Activated CD4-positive, alpha-beta T cell treated with anti-CD3 and anti-CD28 coated beads, Interleukin-2, amount 50 U/mL, for 24 hours (primary cell): ENCODE results near the gene CELA3A.
"Not testable (repeated sequence)": the region's sequence is repeated elsewhere in the genome, so short reads cannot be mapped to it uniquely, and the experiment has no call there.

ENCODE experiments used
- DNase-seq, 2 donors: peaks; one replicate each; pipeline ENCODE4 v3.0.0-alpha.2; 2020; ENCODE audit warnings: low read depth in 1 of 2, low spot score in 1 of 2

CELA3A gene

DNA sequence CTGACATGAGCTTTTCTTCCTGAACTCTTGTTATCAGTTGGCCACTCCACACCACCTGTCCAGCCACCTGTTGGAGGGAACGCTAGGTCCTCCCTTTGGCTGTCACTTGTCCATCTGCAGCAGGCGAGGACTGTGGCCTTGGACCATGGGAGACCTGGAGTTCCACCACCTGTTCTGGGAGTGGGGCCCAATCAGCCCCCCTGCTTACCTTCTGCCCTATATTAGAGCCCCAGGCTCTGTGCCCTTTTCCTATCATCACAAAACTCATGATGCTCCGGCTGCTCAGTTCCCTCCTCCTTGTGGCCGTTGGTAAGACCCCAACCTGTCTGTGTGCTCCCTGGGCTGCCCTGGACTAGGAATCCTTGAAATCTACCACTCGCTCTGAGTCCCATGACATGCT, at the start of gene CELA3A:
Gene CELA3A, plus strand, starts transcription at position 249 of the 400 bp plus-strand sequence. Its CDS starts 18 bp downstream, at position 267.
- DNase-seq, result no peak

- no peak for DNase-seq
Measured at GRCh38 chr1:21952786-21953520, 48.5 kb upstream of the CELA3A start.

DNA sequence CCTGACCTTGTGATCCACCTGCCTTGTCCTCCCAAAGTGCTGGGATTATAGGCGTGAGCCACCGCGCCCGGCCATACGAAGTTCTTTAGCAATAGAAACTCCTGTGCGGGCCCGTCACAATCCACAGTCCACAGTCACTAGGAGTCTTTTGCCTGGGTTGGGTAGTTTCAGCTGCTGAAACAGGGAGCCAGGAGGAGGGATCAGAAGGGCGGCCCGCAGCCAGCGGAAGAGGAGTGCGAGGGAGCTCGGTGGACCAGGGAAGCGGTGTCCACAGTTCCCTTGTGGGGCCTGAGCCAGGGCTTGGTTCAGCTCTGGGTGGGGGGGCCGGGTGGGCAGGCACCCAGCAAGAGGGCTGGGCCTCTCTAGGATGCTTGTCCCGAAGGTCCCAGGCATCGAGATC, 46.4 kb upstream of the CELA3A start:
- DNase-seq, result no peak

DNA sequence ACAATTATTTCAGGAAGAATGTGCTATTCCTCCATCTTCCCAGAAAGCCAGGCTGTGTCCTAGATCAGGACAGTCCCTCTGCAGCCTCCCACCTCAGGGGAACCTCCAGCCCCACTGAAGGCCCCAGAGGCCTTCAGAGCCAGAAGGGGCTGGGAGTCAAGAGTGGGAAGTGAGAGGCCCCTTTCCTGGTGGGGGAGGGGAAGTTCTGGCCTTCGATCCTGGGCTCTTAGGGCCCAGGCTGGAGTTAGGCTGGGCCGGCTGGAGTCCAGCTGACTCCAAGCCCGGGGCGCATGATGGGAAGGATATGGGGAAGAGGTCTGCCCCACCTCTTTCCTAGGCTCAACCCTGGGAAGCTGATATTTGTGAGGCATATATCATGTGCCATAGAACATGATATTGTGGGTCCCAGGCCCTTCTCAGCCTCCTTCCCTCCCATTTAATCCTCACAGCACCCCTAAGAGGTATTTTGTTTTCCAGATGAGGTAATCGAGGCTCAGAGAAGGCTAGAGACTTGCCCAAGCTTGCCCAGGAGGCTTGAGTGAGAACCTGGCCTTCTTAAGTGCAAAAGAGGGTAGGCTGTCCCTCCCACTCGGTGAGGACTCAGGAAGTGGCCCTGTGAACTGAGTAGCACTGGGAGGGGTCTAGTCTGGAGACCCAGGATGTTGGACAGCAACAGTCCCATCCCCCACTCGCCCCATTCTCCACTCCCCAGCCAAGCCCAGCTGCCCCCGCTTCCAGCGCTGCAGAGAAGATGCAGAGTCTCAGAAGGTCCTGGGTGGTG, 45.8 kb upstream of the CELA3A start:
- DNase-seq, result no peak

DNA sequence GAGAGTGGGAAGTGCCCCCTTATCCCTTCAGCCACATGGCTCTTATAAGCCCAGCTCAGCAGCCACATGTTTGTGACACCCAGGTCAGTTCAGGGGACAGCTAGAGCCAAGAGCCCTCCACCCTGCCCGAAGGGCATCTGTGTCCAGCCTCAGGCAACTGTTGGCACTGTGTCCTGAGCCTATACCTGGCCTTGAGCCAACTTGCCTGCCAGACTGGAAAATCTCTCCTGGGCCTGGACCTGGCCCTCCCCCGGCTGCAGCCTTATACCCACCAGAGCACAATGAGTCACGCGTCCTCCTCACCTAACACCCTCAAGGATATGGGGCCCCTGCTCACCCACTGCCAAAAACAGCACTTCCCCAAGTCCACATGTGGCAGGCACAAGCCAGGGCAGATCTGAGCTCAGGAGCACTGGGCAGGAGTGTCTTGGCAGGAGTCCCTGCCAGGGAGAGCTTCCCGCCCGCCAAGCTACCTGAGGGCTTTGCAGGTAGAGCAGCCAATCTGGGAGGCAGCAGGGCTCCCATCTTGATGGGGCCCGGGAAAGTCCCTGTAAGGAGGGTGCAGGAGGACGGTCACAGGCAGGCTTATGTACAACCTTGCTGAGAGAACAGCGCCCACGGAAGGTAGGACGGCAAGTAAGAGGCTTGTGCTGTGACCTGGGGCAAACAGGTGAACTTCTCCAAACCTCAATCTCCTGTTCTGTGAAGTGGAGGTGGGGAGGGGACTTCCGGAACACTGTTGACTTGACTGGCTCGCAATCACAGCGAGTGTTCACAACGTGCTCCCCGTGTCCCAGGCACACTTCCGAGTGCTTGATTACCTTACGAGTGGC, 44.5 kb upstream of the CELA3A start:
- peak in 1 of 2 donors; percentile 24 for DNase-seq

GRCh38 chr1:21961337-21961736, 40.1 kb upstream of the CELA3A start:
- DNase-seq, result no peak

DNA sequence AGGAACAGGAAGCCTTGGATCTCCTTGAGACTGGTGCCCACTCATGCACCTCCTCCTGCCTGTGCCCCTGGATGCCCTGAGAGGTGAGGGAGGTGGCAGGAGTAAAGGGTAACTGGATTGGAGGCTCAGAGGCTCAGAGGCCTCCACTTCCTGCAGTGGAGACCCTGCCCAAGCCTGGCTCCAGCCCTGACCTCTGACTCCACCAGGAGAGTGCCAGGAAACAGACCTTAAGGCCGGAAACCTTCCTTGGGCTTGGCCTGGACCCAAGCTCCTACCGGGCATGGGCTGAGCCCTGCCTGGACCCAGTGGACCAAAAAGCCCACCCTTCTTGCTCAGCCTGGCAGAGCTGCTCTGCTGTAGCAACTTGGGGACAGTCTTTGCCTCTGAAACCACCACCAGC, 39.7 kb upstream of the CELA3A start:
- no peak for DNase-seq

GRCh38 chr1:21963477-21964217, 37.8 kb upstream of the CELA3A start:
- DNase-seq, result peak; percentile 73 to 79

- DNase-seq, result no peak
Measured at GRCh38 chr1:21966247-21967000, 35.0 kb upstream of the CELA3A start.

DNA sequence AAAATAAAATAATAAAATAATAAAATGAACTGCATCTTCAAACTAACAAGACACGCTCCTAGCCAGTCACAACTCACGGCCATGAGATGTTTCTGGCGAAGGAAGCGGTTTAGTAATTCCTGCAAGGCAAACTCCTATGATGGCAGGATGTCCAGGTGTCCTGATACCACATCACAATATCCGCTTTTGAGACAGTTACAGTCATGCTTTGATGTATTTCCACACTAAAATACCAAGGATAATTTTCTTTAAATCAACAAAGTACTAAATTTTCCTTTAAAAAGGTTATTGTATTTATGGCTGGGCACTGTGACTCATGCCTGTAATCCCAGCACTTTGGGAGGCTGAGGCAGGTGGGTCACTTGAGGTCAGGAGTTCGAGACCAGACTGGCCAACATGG, 34.2 kb upstream of the CELA3A start:
- not testable (repeated sequence) for DNase-seq

DNA sequence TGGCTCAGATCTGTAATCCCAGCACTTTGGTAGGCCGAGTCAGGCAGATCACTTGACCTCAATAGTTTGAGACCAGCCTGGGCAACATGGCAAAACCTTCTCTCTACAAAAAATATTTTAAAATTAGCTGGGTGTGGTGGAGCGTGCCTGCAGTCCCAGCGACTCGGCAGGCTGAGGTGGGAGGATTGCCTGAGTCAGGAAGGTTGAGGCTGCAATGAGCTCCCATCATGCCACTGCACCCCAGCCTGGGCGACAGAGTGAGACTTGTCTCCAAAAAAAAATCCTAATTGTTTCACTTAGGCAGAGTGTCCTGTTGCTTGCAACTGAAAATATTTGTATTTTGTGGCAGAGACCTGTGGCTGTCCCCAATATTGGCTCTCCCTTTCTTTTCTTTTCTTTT, 32.4 kb upstream of the CELA3A start:
- DNase-seq, result not testable (repeated sequence)

- not testable (repeated sequence) for DNase-seq
Measured at GRCh38 chr1:21970523-21970922, 30.9 kb upstream of the CELA3A start.

DNA sequence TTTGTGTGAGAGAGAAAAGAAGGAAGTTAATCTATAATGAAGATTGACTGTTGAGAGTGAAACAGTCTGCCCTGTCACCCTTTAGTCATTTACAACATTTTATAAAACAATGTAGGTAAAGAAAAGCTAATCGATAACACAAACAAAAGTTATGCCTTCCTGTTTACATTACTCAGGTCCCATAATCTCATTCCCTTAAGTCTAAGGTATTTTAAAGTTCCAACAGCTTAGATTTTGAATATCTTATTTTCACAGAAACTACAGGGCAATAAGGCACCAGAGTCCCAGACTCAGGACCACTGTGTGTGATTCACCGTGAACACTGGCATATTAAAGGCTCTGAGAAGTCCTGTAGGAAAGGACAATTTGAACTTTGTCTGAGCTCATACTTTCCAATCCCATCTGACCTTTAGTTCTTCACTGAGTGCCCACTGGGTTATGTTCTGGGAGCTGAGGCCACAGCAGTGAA, 28.4 kb upstream of the CELA3A start:
- DNase-seq, result not testable (repeated sequence)

- DNase-seq, result not testable (repeated sequence)
Measured at GRCh38 chr1:21973948-21974347, 27.5 kb upstream of the CELA3A start.

GRCh38 chr1:21974699-21975098, 26.8 kb upstream of the CELA3A start:
- DNase-seq, result not testable (repeated sequence)

- not testable (repeated sequence) for DNase-seq
Measured at GRCh38 chr1:21975296-21975695, 26.2 kb upstream of the CELA3A start.

- not testable (repeated sequence) for DNase-seq
Measured at GRCh38 chr1:21976703-21977239, 24.7 kb upstream of the CELA3A start, which contains the start of gene CELA3B. Gene CELA3B, plus strand, starts transcription at chr1:21977022. Its CDS starts 18 bp downstream, at chr1:21977040.

- DNase-seq, result not testable (repeated sequence)
Measured at GRCh38 chr1:21978209-21978608, 23.2 kb upstream of the CELA3A start.

DNA sequence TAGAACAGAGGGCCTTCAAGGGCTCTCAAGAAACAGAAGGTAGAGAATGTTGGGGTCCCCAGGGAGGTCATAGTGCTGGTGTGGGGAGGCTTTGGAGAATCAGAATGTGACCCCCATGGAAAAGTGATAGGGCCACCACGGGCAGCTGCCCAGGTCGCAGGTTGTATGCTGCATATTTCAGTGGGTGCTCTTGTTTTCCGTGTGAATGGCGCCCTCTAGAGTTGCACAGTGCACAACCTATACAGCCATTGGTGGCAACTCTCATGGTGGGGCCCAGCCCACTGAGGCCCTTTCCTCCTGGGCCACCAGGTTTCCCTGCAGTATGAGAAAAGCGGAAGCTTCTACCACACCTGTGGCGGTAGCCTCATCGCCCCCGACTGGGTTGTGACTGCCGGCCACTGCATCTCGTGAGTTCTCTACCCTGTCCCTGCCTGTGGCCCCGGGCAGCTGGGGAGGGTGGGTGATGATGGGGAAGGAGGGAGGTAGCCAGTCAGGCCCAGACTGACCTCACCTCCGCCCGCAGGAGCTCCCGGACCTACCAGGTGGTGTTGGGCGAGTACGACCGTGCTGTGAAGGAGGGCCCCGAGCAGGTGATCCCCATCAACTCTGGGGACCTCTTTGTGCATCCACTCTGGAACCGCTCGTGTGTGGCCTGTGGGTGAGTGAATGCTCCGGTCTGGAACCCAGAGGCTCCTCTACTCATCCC, 20.8 kb upstream of the CELA3A start:
- DNase-seq, result not testable (repeated sequence)
